ENCODE measurements around the gene FAM110C. TPM values are rescaled to one million over a fixed set of nuclear protein-coding genes. Genes with fewer than 3 reads are reported as not detected.

The FAM110C gene
- total and polyA plus RNA-seq, 9 of the 15 experiments (the other 6 are each of a cell fraction or from before 2014, with no cell fraction given), result not detected

DNA sequence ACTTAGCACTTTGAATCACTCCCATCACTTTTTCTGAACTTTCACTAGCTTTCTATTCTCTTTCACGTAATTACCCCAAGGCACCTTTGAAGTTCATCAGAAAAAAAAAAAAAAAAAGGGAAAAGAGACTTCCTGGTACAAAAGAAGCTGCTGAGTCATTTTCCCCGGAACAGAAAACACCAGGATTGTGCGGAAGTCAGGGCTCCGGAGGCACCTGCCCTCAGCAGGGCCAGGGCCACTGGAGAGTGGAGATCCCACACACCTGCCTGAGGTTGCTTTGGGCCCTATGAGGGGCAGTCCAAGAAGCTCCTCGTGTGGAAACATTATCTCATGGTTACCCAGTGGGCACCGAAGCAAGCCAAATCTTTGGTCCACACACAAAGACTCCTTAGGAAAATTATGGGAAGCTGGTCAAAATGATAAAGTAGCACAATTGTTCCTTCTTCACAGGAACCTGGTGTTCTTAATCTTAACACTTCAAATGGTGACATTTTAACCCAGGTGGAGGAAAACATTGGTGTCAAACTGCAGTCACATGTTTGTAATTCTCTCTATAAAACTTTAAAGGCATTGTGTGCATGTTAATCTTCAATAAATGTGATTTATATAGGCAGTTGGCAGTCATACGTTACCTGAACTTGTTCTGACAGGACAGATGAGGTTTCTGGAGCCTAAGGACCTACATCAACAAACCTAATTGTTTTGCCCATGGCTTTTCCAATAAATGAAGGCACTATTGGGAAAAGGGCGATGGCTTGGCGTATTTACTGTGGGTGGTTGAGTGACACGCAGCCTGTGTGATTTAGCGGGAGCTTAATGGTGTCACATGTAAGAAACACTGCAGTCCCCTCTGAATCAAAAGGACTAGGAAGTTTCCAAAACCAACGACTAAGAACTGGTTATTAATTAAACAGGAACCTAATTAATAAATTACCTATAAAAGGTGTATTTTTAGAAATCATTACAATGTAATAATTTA, 23.4 kb upstream of the FAM110C start:
- Histone ChIP-seq H3K9me3 (replicated peaks; ENCODE audit: control insufficient read depth, insufficient read depth, low read depth, low read length) (no peaks in the 10 kb centered on the region), H3K36me3 (ENCODE audit: control insufficient read depth, insufficient read depth, low read length) (no peaks in the 10 kb centered on the region), H3K9me1 (ENCODE audit: control insufficient read depth, insufficient read depth, low read length) (no peaks in the 10 kb centered on the region), H3K27me3 (ENCODE audit: control insufficient read depth in 2 of 2, insufficient read depth in 2 of 2, low read length in 2 of 2) (peaks cover 7 to 13% of the 10 kb centered on the region in 2 experiments; a peak in 4 of 5 replicates), H3K79me2 (ENCODE audit: control insufficient read depth, insufficient read depth, low read length) (no peaks in the 10 kb centered on the region), H2AFZ (ENCODE audit: low read depth, low read length) (peak overlapping the region; percentile 78), H4K20me1 (replicated peaks; ENCODE audit: control insufficient read depth, insufficient read depth, low read length) (no peaks in the 10 kb centered on the region), H3K4me3 (no peak overlapping the region), H3K27ac (ENCODE audit: extremely low read depth, low read depth, low read length) (no peak overlapping the region; the same call in 2 of the 3 replicates), H3K4me1 (replicated peaks in 1 of 2; ENCODE audit: control insufficient read depth in 2 of 2, insufficient read depth in 2 of 2, low read length in 2 of 2) (peaks cover 0 to 5% of the 10 kb centered on the region in 2 experiments; a peak in 4 of 5 replicates), H3K4me2 (ENCODE audit: insufficient read depth, low read length) (peak overlapping the region; percentile 26; the same call in 1 of the 2 replicates), H3K9ac (ENCODE audit: insufficient read depth in 1 of 2, low read depth in 2 of 2, low read length in 2 of 2) (no peak overlapping the region)
- BruUV-seq (replicated peaks), result no TSS peak
- in situ Hi-C loops (cut with MboI) (no loop called here), intact Hi-C loops (cut with micrococcal nuclease) (no loop called here)
- POLR2A ChIA-PET, result interaction anchor here (0.7 to 1.2 kb wide), 3 partner anchors 8 to 513 kb away, joined by 3 read pairs; no protein-coding TSS in a partner anchor
- peak; percentile 21 to 58 (median 24) for DNase-seq (ENCODE audit: extremely low read depth in 1 of 4, low spot score in 3 of 4)
- no peak for FAIRE-seq
- CTCF ChIA-PET (ENCODE audit: low intra/inter-chr PET ratio), result no interaction called here
- ATAC-seq, result peak; percentile 83
- 19% methylated on average over 12 of the region's 12 CpGs for WGBS (ENCODE audit: insufficient coverage, low coverage, missing lambda C conversion rate)
- no peak for TF ChIP-seq ZNF311 (CRISPR knock-in tag; IDR thresholded peaks at IDR 0.05)
- no peak for TF ChIP-seq CHD1 (IDR thresholded peaks at IDR 0.05; ENCODE audit: low read length)
- TF ChIP-seq JUND (IDR thresholded peaks at IDR 0.05; ENCODE audit: borderline replicate concordance, low read depth, low read length), result no peak
- TF ChIP-seq JUND (tag; IDR thresholded peaks at IDR 0.05; ENCODE audit: borderline replicate concordance, low read depth, low read length), result no peak; the same call in 2 of the 3 replicates
- no peak for TF ChIP-seq SAFB2 (IDR thresholded peaks at IDR 0.05; ENCODE audit: borderline replicate concordance, low read depth, low read length, severe bottlenecking)
- TF ChIP-seq, protein P1, sequence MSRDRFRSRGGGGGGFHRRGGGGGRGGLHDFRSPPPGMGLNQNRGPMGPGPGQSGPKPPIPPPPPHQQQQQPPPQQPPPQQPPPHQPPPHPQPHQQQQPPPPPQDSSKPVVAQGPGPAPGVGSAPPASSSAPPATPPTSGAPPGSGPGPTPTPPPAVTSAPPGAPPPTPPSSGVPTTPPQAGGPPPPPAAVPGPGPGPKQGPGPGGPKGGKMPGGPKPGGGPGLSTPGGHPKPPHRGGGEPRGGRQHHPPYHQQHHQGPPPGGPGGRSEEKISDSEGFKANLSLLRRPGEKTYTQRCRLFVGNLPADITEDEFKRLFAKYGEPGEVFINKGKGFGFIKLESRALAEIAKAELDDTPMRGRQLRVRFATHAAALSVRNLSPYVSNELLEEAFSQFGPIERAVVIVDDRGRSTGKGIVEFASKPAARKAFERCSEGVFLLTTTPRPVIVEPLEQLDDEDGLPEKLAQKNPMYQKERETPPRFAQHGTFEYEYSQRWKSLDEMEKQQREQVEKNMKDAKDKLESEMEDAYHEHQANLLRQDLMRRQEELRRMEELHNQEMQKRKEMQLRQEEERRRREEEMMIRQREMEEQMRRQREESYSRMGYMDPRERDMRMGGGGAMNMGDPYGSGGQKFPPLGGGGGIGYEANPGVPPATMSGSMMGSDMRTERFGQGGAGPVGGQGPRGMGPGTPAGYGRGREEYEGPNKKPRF (IDR thresholded peaks at IDR 0.05; ENCODE audit: low read depth, low read length), result no peak
- TF ChIP-seq, protein P2, sequence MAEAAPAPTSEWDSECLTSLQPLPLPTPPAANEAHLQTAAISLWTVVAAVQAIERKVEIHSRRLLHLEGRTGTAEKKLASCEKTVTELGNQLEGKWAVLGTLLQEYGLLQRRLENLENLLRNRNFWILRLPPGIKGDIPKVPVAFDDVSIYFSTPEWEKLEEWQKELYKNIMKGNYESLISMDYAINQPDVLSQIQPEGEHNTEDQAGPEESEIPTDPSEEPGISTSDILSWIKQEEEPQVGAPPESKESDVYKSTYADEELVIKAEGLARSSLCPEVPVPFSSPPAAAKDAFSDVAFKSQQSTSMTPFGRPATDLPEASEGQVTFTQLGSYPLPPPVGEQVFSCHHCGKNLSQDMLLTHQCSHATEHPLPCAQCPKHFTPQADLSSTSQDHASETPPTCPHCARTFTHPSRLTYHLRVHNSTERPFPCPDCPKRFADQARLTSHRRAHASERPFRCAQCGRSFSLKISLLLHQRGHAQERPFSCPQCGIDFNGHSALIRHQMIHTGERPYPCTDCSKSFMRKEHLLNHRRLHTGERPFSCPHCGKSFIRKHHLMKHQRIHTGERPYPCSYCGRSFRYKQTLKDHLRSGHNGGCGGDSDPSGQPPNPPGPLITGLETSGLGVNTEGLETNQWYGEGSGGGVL (CRISPR knock-in tag; IDR thresholded peaks at IDR 0.05), result no peak
- TF ChIP-seq NFRKB (IDR thresholded peaks at IDR 0.05; ENCODE audit: low read depth), result no peak
- no peak for TF ChIP-seq CBX5 (IDR thresholded peaks at IDR 0.05; ENCODE audit: borderline replicate concordance, low read depth)
- peak; percentile 20; the same call in 1 of the 2 replicates for TF ChIP-seq SMARCA4 (IDR thresholded peaks at IDR 0.05)
- TF ChIP-seq, protein P3, sequence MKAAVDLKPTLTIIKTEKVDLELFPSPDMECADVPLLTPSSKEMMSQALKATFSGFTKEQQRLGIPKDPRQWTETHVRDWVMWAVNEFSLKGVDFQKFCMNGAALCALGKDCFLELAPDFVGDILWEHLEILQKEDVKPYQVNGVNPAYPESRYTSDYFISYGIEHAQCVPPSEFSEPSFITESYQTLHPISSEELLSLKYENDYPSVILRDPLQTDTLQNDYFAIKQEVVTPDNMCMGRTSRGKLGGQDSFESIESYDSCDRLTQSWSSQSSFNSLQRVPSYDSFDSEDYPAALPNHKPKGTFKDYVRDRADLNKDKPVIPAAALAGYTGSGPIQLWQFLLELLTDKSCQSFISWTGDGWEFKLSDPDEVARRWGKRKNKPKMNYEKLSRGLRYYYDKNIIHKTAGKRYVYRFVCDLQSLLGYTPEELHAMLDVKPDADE (conservative IDR thresholded peaks at IDR 0.05; ENCODE audit: control insufficient read depth, low read depth, low read length), result no peak
- no peak for TF ChIP-seq ZNF778 (CRISPR knock-in tag; IDR thresholded peaks at IDR 0.05)
- TF ChIP-seq, protein P4, sequence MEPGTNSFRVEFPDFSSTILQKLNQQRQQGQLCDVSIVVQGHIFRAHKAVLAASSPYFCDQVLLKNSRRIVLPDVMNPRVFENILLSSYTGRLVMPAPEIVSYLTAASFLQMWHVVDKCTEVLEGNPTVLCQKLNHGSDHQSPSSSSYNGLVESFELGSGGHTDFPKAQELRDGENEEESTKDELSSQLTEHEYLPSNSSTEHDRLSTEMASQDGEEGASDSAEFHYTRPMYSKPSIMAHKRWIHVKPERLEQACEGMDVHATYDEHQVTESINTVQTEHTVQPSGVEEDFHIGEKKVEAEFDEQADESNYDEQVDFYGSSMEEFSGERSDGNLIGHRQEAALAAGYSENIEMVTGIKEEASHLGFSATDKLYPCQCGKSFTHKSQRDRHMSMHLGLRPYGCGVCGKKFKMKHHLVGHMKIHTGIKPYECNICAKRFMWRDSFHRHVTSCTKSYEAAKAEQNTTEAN (CRISPR knock-in tag; IDR thresholded peaks at IDR 0.05), result no peak

Measured in K562 (cell line).